ENCODE data around the gene AFF3. TPM values are rescaled to one million over a fixed set of nuclear protein-coding genes. Genes with fewer than 3 reads are reported as not detected.

Gene AFF3
- total and polyA plus RNA-seq, 4 experiments from 2014 or later: 0.63 to 4.6 (median 3.6) TPM

DNA sequence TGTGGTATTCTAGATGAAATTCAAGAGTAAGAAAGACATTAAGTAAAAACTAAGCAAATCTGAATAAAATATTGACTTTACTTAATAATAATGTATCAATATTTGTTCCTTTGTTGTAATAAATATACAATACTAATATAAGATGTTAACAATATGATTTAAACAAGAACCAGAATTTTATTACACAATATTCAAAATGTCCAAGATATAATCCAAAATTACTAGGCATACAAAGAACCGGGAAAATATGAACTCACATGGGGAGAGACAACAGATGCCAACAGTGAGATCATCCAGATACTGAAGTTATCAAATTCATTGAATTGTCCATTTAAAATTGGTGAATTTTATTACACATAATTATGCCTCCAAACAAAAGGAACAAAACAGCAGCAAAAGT lies 286.3 kb downstream of the AFF3 start:
- no peak overlapping the region for H3K27ac Mint-ChIP-seq
- Histone ChIP-seq H3K36me3 (ENCODE audit: insufficient read depth, low read length) (no peaks in the 10 kb centered on the region), H3K4me3 (ENCODE audit: low read length in 2 of 2) (no peak overlapping the region), H3K9me3 (ENCODE audit: control insufficient read depth in 1 of 2, low read length in 2 of 2) (no peaks in the 10 kb centered on the region), H3K4me1 (ENCODE audit: insufficient read depth, low read length) (peaks cover 5% of the 10 kb centered on the region), H3K27ac (ENCODE audit: low read depth, low read length) (no peak overlapping the region), H3K27me3 (ENCODE audit: insufficient read depth, low read length) (no peaks in the 10 kb centered on the region)
- POLR2A ChIA-PET (ENCODE audit: partially characterized antibody): no interaction called here
- peaks cover 0 to 4% (median under 1%) of the 10 kb centered on the region in 8 donors for H3K9me3 Mint-ChIP-seq
- H3K4me3 Mint-ChIP-seq: no peak overlapping the region
- H3K4me1 Mint-ChIP-seq: peaks cover 3 to 5% (median 5%) of the 10 kb centered on the region in 4 donors
- intact Hi-C loops (cut with micrococcal nuclease): no loop called here
- H3K36me3 Mint-ChIP-seq: no peaks in the 10 kb centered on the region
- CTCF ChIA-PET (ENCODE audit: partially characterized antibody): no interaction called here
- DNase-seq: no peak
- peaks cover 0 to 1% of the 10 kb centered on the region in 2 donors for H3K27me3 Mint-ChIP-seq

DNA sequence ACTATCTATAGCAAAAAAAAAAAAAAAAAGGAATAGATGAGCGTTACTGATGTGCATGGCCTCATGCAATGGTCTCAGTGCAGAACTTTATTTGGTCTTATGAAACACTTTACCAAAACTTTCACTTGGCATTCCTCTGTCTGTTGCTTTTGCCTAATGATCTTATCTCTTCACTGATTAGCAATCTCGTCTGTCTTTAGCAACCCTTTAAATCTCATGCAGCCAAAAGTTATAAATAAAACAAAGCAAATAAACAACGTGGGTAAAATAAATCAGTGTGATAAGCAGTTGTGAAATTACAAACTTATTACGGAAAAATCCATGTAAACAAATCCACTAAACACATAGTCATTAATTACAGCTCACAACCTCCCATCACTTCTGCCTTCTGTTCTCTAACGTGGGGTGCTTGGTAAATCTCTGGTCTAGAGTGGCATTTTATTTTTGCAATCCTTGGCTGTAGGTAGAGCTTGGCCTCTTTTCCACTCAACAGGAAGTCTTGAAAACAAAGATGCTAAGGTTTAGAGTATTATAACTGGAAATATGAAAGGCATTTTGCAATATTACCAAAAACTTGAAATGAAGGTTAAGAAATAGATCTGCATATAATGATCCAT lies 288.0 kb downstream of the AFF3 start:
- H3K9me3 Mint-ChIP-seq: peaks cover 0 to 4% (median under 1%) of the 10 kb centered on the region in 8 donors
- Histone ChIP-seq H3K27ac (ENCODE audit: low read depth, low read length) (no peak overlapping the region), H3K27me3 (ENCODE audit: insufficient read depth, low read length) (no peaks in the 10 kb centered on the region), H3K36me3 (ENCODE audit: insufficient read depth, low read length) (no peaks in the 10 kb centered on the region), H3K4me3 (ENCODE audit: low read length in 2 of 2) (no peak overlapping the region), H3K9me3 (ENCODE audit: control insufficient read depth in 1 of 2, low read length in 2 of 2) (no peaks in the 10 kb centered on the region), H3K4me1 (ENCODE audit: insufficient read depth, low read length) (no peaks in the 10 kb centered on the region)
- CTCF ChIA-PET (ENCODE audit: partially characterized antibody): no interaction called here
- H3K36me3 Mint-ChIP-seq: no peaks in the 10 kb centered on the region
- no peak overlapping the region for H3K27ac Mint-ChIP-seq
- H3K27me3 Mint-ChIP-seq: peaks cover 0 to 1% of the 10 kb centered on the region in 2 donors
- POLR2A ChIA-PET (ENCODE audit: partially characterized antibody): no interaction called here
- DNase-seq: no peak
- intact Hi-C loops (cut with micrococcal nuclease): no loop called here
- H3K4me3 Mint-ChIP-seq: no peak overlapping the region
- H3K4me1 Mint-ChIP-seq: no peaks in the 10 kb centered on the region

DNA sequence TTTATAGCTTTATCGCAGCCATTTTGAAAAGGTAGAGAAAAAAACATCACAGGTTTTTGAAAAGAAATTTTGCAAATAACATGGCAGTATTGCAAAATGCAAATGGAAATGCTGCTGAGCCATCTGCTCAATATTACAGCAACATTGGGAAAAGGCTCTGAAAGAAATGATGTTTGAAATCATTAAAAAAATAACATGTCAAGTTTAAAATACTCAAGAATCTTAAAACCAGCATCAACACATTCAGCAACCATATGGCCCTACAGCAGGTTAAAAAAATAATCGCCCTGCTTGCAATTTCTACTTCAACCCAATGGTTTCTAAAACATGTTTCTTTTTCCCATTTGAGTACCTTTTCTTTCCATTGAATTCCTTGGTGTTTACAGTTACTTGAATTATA lies 289.4 kb downstream of the AFF3 start:
- no peaks in the 10 kb centered on the region for H3K4me1 Mint-ChIP-seq
- H3K36me3 ChIP-seq (ENCODE audit: insufficient read depth, low read length): no peaks in the 10 kb centered on the region
- no peak overlapping the region for H3K4me3 Mint-ChIP-seq
- H3K9me3 Mint-ChIP-seq: peaks cover 0 to 4% (median under 1%) of the 10 kb centered on the region in 8 donors
- H3K9me3 ChIP-seq (ENCODE audit: control insufficient read depth in 1 of 2, low read length in 2 of 2): no peaks in the 10 kb centered on the region
- H3K4me1 ChIP-seq (ENCODE audit: insufficient read depth, low read length): no peaks in the 10 kb centered on the region
- no peak overlapping the region for H3K4me3 ChIP-seq (ENCODE audit: low read length in 2 of 2)
- no peaks in the 10 kb centered on the region for H3K27me3 ChIP-seq (ENCODE audit: insufficient read depth, low read length)
- ChIA-PET CTCF (ENCODE audit: partially characterized antibody) (no interaction called here), POLR2A (ENCODE audit: partially characterized antibody) (no interaction called here)
- no peaks in the 10 kb centered on the region for H3K36me3 Mint-ChIP-seq
- peaks cover 0 to 1% of the 10 kb centered on the region in 2 donors for H3K27me3 Mint-ChIP-seq
- H3K27ac Mint-ChIP-seq: no peak overlapping the region
- H3K27ac ChIP-seq (ENCODE audit: low read depth, low read length): no peak overlapping the region
- intact Hi-C loops (cut with micrococcal nuclease): no loop called here
- no peak for DNase-seq

DNA sequence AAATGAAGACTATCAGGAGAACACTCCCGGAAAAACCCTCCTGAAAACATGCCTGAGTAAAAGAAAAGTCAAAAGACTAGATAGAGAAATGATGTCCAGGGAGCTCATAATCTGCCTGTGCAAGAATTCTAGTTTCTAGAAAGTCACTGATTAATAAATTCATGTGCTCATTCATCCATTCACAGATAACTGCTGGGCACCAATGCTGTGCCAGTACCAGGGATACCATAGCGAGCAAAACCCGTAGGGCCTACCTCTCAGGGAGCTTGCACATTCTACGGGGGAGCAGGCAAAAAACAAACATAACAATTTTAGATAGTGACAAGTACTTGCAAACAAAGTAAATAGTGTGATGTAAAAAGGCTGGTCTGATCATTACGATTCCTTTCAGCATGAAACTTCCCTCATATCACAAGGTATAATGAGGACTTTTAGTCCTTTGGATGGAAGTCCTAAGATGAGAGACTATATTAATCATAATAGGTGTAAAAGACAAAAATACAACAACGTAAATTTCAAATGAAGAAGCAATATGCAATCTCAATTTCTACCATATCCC lies 289.9 kb downstream of the AFF3 start:
- Histone ChIP-seq H3K27me3 (ENCODE audit: insufficient read depth, low read length) (no peaks in the 10 kb centered on the region), H3K9me3 (ENCODE audit: control insufficient read depth in 1 of 2, low read length in 2 of 2) (no peaks in the 10 kb centered on the region), H3K4me3 (ENCODE audit: low read length in 2 of 2) (no peak overlapping the region), H3K36me3 (ENCODE audit: insufficient read depth, low read length) (no peaks in the 10 kb centered on the region), H3K4me1 (ENCODE audit: insufficient read depth, low read length) (no peaks in the 10 kb centered on the region), H3K27ac (ENCODE audit: low read depth, low read length) (no peak overlapping the region)
- H3K4me1 Mint-ChIP-seq: no peaks in the 10 kb centered on the region
- no peak overlapping the region for H3K27ac Mint-ChIP-seq
- intact Hi-C loops (cut with micrococcal nuclease): no loop called here
- peaks cover 0 to 4% (median under 1%) of the 10 kb centered on the region in 8 donors for H3K9me3 Mint-ChIP-seq
- POLR2A ChIA-PET (ENCODE audit: partially characterized antibody): no interaction called here
- CTCF ChIA-PET (ENCODE audit: partially characterized antibody): no interaction called here
- DNase-seq: no peak
- no peak overlapping the region for H3K4me3 Mint-ChIP-seq
- H3K36me3 Mint-ChIP-seq: no peaks in the 10 kb centered on the region
- peaks cover 1 to 2% of the 10 kb centered on the region in 2 donors for H3K27me3 Mint-ChIP-seq

GRCh38 chr2:99851811-99852210 lies 290.6 kb downstream of the AFF3 start:
- POLR2A ChIA-PET (ENCODE audit: partially characterized antibody): no interaction called here
- Mint-ChIP-seq H3K36me3 (no peaks in the 10 kb centered on the region), H3K4me1 (no peaks in the 10 kb centered on the region), H3K4me3 (no peak overlapping the region), H3K9me3 (peaks cover 0 to 4% (median under 1%) of the 10 kb centered on the region in 8 donors), H3K27ac (no peak overlapping the region), H3K27me3 (peaks cover 1 to 2% of the 10 kb centered on the region in 2 donors)
- Histone ChIP-seq H3K36me3 (ENCODE audit: insufficient read depth, low read length) (no peaks in the 10 kb centered on the region), H3K4me1 (ENCODE audit: insufficient read depth, low read length) (no peaks in the 10 kb centered on the region), H3K27ac (ENCODE audit: low read depth, low read length) (no peak overlapping the region), H3K4me3 (ENCODE audit: low read length in 2 of 2) (no peak overlapping the region), H3K9me3 (ENCODE audit: control insufficient read depth in 1 of 2, low read length in 2 of 2) (no peaks in the 10 kb centered on the region), H3K27me3 (ENCODE audit: insufficient read depth, low read length) (no peaks in the 10 kb centered on the region)
- intact Hi-C loops (cut with micrococcal nuclease): no loop called here
- no peak for DNase-seq
- CTCF ChIA-PET (ENCODE audit: partially characterized antibody): no interaction called here

DNA sequence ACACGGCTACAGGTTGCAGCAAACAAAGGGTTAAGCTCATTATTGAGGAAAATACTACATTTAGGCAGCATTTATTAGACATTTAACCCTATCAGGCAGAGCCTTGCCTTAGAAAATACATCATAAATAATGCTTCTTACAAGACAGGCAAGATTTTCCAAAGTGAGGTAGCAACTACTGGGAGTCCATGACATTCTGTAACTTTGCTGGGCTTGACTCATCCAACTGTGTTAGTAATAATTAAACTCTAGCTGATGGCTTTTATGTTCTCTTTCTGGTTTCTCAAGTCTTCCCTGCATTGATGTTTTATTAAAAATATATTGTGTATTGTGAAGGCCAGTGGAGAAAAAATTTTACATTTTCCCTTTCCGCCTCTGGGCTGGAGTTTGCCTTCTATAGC lies 291.3 kb downstream of the AFF3 start:
- Histone ChIP-seq H3K36me3 (ENCODE audit: insufficient read depth, low read length) (no peaks in the 10 kb centered on the region), H3K9me3 (ENCODE audit: control insufficient read depth in 1 of 2, low read length in 2 of 2) (no peaks in the 10 kb centered on the region), H3K27me3 (ENCODE audit: insufficient read depth, low read length) (no peaks in the 10 kb centered on the region), H3K27ac (ENCODE audit: low read depth, low read length) (no peak overlapping the region), H3K4me3 (ENCODE audit: low read length in 2 of 2) (no peak overlapping the region), H3K4me1 (ENCODE audit: insufficient read depth, low read length) (no peaks in the 10 kb centered on the region)
- no peak overlapping the region for H3K27ac Mint-ChIP-seq
- CTCF ChIA-PET (ENCODE audit: partially characterized antibody): no interaction called here
- H3K4me3 Mint-ChIP-seq: no peak overlapping the region
- H3K27me3 Mint-ChIP-seq: peaks cover 1 to 2% of the 10 kb centered on the region in 2 donors
- no peak for DNase-seq
- no peaks in the 10 kb centered on the region for H3K36me3 Mint-ChIP-seq
- peaks cover 0 to 4% (median under 1%) of the 10 kb centered on the region in 8 donors for H3K9me3 Mint-ChIP-seq
- intact Hi-C loops (cut with micrococcal nuclease): no loop called here
- H3K4me1 Mint-ChIP-seq: no peaks in the 10 kb centered on the region
- POLR2A ChIA-PET (ENCODE audit: partially characterized antibody): interaction anchor here (0.7 kb wide), 1 partner anchor 9 kb away, joined by 3 read pairs; no protein-coding TSS in a partner anchor

DNA sequence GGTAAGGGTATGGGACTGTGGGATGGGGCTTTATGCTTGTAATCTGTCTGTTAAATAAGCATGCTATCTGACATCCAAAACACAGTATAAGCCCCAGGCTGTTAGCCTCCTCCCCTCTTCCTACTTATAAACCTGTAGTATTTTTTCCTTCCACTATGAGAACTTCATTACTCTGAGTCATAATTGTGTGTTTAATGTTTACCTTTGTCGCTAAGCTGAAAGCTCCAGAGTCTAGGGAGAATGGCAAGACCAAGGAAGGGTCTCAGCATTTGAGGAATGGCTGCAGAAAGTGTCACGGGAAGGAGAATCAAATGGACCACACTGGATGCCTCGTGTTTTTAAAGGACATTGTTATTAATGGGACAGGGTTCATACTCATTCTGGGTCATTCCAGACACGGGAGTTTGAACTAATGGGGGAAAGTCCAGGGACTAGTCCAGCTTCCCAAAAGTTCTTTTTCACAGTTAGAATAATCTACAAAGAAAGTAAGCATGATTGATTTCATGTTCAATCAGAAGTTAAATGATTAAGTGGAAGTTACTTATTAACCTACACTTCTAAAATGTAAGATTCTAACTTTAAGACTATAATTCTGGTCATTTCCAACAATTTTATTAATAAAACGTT lies 292.2 kb downstream of the AFF3 start:
- no peak for DNase-seq
- Histone ChIP-seq H3K4me3 (ENCODE audit: low read length in 2 of 2) (no peak overlapping the region), H3K36me3 (ENCODE audit: insufficient read depth, low read length) (no peaks in the 10 kb centered on the region), H3K27me3 (ENCODE audit: insufficient read depth, low read length) (no peaks in the 10 kb centered on the region), H3K9me3 (ENCODE audit: control insufficient read depth in 1 of 2, low read length in 2 of 2) (no peaks in the 10 kb centered on the region), H3K4me1 (ENCODE audit: insufficient read depth, low read length) (no peaks in the 10 kb centered on the region), H3K27ac (ENCODE audit: low read depth, low read length) (no peak overlapping the region)
- Mint-ChIP-seq H3K27ac (no peak overlapping the region), H3K9me3 (no peaks in the 10 kb centered on the region), H3K4me1 (no peaks in the 10 kb centered on the region), H3K4me3 (no peak overlapping the region), H3K36me3 (no peaks in the 10 kb centered on the region), H3K27me3 (peaks cover 3 to 4% of the 10 kb centered on the region in 2 donors)
- POLR2A ChIA-PET (ENCODE audit: partially characterized antibody): interaction anchor here (0.7 kb wide), 1 partner anchor 8 kb away, joined by 3 read pairs; no protein-coding TSS in a partner anchor
- intact Hi-C loops (cut with micrococcal nuclease): no loop called here
- CTCF ChIA-PET (ENCODE audit: partially characterized antibody): no interaction called here

Data from CD4-positive, alpha-beta memory T cell (primary cell).